Effector CD8-positive, alpha-beta T cell (primary cell): ENCODE results near the gene NRL.
A peak's percentile ranks its signal among the peaks of the same experiment; 100 is the strongest.

Experiments
- DNase-seq: peaks from one replicate; lab custom pipeline; 2025; lab: John Stamatoyannopoulos, UW

NRL gene

DNA sequence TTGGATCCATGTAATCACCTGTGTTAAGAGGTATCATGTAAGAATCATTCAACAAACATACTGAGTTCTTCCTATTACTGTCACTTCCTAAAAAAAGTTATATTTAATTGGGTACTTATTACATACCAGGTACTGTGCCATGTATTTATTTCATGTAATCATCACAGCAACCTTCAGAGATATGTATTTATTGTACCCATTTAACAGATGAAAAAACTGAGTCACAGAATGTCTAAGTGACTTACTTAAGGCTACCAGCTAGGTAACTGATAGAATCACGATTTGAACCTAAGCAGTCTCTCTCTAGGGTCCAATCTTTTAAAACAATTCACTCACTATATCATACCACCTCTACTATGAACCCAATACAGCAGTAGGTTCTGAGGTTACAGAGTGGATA lies 29.7 kb upstream of the NRL start:
- no peak for DNase-seq

- no peak for DNase-seq
Observed at GRCh38 chr14:24143511-24143910, 28.8 kb upstream of the NRL start.

GRCh38 chr14:24141097-24141880 lies 26.5 kb upstream of the NRL start, which contains the start of gene EMC9:
TSS of gene EMC9 (minus strand) at chr14:24141591. CDS start at chr14:24141304, 287 bp downstream.
- DNase-seq = peak; percentile 99

DNA sequence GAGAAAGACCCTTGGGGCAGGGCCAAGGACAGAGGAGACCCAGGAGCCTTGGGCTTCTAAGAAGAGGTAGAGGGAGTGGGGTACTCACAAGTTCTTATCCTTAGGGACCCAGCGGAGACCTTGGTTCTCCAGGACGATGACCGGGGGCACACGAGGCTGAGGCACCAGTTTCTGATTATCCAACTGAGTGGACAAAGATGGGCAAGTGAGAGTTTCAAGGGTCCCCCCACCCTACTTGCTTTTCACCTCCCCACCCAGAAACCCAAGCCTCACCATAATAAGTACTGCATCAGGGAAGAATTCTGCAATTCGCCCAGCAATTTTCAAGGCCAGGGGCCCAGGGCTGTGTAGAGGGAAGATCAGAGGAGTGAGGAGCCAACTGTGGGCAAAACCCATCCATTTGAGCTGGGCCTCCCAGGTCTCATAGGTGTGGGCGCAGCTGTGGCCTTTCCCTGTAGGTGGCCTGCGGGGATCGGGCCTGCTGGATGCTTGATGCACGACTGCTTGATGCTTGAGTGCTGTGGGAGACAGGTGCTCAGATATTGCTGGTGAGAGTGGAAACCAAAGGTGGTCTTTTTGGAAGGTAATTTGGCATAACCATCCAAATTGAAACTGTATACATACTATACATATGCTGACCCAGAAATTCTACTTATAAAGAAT lies 24.7 kb upstream of the NRL start:
- no peak for DNase-seq

- no peak for DNase-seq
Observed at GRCh38 chr14:24138396-24139271, 23.9 kb upstream of the NRL start.

DNA sequence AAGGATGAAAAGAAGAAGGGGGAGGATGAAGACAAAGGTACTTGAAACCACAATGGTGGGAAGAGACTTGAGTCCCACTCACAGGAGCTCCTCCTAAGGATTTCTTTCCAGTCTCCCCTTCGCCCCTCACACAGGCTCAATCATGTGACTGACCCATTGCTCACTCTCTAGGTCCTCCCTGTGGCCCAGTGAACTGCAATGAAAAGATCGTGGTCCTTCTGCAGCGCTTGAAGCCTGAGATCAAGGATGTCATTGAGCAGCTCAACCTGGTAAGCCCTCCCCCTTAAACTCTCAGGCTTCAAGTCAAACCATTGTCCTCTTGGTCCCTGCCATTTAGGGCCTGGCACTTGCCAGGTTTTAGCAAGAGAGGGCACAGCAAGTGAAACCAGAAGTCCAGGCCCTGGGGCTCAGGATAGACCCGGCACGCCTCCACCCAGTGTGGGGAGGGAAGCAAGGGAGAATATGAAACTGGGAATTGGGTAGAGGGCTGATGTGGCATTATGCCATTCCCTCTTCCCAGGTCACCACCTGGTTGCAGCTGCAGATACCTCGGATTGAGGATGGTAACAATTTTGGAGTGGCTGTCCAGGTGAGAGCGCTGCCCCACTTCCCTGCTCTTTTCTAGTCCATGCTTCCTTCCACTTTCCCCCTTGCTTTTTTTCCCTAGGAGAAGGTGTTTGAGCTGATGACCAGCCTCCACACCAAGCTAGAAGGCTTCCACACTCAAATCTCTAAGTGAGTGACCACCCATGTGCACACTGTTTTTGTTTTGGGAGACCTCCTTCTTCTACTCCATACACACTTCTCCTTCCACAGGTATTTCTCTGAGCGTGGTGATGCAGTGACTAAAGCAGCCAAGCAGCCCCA lies 23.0 kb upstream of the NRL start:
- no peak for DNase-seq

GRCh38 chr14:24136684-24137528 lies 22.2 kb upstream of the NRL start:
- no peak for DNase-seq

- DNase-seq = peak; percentile 87
Observed at GRCh38 chr14:24135834-24136683, 21.3 kb upstream of the NRL start, which contains the start of gene PSME1. TSS of gene PSME1 (plus strand) at chr14:24136194. CDS start at chr14:24136263, 69 bp downstream.

- no peak for DNase-seq
Observed at GRCh38 chr14:24135584-24135833, 20.8 kb upstream of the NRL start.

- DNase-seq = no peak
Observed at GRCh38 chr14:24133735-24134134, 19.0 kb upstream of the NRL start.

- DNase-seq = no peak
Observed at GRCh38 chr14:24132976-24133375, 18.2 kb upstream of the NRL start.

- no peak for DNase-seq
Observed at GRCh38 chr14:24132061-24132685, 17.4 kb upstream of the NRL start.

GRCh38 chr14:24131549-24131966 lies 16.8 kb upstream of the NRL start:
- no peak for DNase-seq

DNA sequence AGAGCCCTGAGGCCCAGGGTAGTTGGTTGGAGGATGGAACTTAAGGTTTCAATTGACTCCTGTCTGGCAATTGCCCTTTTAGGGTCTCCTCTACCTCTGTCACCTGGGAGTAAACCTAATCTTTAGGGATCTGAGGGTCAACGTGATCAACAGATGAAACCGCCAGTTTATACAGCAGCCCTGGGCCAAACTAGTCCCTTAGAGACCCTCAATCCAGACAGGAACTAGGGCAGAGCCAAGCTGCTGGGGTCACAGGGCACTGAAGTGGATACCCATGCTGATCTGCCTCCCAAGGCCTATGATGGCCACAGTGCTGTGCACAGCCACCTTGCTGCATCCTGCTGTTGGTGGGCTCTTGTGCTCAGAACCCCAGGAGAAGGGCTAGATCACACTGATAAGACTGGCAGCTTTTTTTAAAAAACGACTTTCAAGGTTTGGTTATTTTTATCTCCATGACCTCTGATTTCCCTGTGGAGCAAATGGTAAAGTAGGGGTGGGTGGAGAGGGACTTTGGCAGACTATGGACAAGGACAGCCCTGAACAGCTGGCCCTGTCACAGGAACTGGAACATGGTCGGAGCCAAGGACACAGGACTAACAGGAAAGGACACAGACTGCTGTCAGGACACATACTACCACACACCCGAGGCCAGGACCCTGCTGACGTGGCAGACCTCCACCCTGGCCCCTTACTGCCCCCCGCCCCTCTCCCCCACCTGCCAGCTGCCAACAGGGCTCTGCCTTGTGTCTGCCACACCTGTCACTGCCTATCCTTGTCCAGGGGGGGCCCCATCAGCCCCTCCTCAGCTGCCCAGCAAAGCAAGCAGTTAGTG lies 16.2 kb upstream of the NRL start:
- DNase-seq = no peak

- DNase-seq = no peak
Observed at GRCh38 chr14:24130380-24130716, 15.6 kb upstream of the NRL start, which contains the start of gene FITM1. TSS of gene FITM1 (plus strand) at chr14:24130659. CDS start at chr14:24131564, 905 bp downstream.

- DNase-seq = no peak
Observed at GRCh38 chr14:24129410-24129998, 14.8 kb upstream of the NRL start.

- DNase-seq = no peak
Observed at GRCh38 chr14:24127673-24128072, 12.9 kb upstream of the NRL start.

GRCh38 chr14:24126939-24127338 lies 12.2 kb upstream of the NRL start:
- no peak for DNase-seq
